Epithelial cell of proximal tubule (primary cell): ENCODE results near the gene BRD7. TPM values are rescaled to one million over a fixed set of nuclear protein-coding genes. Genes with fewer than 3 reads are reported as not detected.
A peak's percentile ranks its signal among the peaks of the same experiment; 100 is the strongest.
"Not testable (repeated sequence)": the region's sequence is repeated elsewhere in the genome, so short reads cannot be mapped to it uniquely, and the experiment has no call there.

Source experiments
- DNase-seq: peaks from one replicate; pipeline ENCODE4 v3.0.0-alpha.2; 2011; ENCODE audit warnings: low read depth
- H3K4me3 ChIP-seq: 2 replicates; pipeline ENCODE4 v1.5.1; 2011; ENCODE audit warnings: low read depth, mild to moderate bottlenecking, low read length
- total RNA-seq: library from RNA; depleted of rRNA; stranded (reverse); fragments of >200 nt; gene quantifications from 2 replicates; pipeline ENCODE4 v1.2.3, GENCODE V29; 2015
- TF ChIP-seq, protein P1 (sequence below): conservative IDR thresholded peaks from 2 replicates; pipeline ENCODE4 v1.5.1; 2012; ENCODE audit warnings: low read depth, mild to moderate bottlenecking, low read length

BRD7 gene
- total RNA-seq, 1 donor from 2014 or later, result 61.1 TPM

DNA sequence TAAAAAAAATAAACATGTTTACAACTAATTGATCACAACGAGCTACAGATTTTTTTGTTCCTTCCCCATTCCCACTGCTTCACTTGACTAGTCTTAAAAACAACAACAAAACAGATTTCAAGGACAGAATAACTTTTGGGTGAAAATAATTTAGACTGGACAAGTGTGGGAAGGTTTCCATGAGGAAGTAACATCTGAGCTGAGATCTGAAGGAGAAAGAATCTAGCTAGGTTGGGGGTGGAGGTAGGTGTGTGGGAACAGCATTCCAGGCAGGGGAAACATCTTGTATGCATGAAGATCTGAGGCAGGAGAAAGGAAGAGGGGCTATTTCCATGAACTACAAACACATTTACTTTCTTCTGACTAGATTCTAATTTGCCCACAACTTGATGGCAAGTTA, 9.2 kb downstream of the BRD7 start:
- DNase-seq, result no peak
- TF ChIP-seq, protein P1, sequence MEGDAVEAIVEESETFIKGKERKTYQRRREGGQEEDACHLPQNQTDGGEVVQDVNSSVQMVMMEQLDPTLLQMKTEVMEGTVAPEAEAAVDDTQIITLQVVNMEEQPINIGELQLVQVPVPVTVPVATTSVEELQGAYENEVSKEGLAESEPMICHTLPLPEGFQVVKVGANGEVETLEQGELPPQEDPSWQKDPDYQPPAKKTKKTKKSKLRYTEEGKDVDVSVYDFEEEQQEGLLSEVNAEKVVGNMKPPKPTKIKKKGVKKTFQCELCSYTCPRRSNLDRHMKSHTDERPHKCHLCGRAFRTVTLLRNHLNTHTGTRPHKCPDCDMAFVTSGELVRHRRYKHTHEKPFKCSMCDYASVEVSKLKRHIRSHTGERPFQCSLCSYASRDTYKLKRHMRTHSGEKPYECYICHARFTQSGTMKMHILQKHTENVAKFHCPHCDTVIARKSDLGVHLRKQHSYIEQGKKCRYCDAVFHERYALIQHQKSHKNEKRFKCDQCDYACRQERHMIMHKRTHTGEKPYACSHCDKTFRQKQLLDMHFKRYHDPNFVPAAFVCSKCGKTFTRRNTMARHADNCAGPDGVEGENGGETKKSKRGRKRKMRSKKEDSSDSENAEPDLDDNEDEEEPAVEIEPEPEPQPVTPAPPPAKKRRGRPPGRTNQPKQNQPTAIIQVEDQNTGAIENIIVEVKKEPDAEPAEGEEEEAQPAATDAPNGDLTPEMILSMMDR, result no peak
- no peak overlapping the region for H3K4me3 ChIP-seq

DNA sequence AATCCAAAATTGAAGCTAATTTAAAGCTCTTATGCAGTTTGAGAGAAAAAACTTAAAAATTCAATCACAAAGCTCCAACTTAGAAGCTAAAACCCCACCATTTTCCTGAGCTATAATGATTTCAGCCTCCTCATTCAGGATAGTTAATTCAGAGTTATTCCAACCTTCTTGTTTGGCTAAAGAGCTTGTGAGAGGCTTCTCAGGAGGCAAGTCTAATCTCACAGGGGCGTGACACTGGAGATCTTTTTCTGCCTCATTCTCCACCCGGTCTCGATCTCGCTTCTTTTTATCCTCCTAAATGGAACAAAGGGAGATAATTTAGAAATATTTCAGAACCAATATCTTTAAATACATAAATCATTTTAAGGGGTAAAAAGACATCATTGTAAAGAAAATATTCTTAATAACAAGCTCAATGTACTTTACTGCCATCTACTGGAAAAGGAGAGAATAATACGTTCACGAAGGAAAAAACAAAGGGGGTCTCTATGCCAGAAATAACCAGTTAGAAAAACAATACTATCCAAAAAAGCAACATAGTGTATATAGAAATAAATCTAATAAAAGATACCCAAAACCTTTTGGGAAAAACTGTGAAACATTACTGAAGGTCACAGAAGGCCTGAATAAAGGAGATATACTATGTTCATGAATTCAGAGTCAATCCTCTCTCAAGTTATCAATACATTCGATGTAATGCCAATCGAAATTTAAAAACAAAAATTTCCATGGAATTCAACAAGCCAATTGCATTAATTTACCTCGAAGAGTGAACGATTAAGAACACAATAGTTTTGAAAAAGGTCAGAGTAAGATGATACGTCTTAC, 13.9 kb downstream of the BRD7 start:
- H3K4me3 ChIP-seq, result no peak overlapping the region
- no peak for DNase-seq
- TF ChIP-seq, protein P1, result peak; percentile 54

DNA sequence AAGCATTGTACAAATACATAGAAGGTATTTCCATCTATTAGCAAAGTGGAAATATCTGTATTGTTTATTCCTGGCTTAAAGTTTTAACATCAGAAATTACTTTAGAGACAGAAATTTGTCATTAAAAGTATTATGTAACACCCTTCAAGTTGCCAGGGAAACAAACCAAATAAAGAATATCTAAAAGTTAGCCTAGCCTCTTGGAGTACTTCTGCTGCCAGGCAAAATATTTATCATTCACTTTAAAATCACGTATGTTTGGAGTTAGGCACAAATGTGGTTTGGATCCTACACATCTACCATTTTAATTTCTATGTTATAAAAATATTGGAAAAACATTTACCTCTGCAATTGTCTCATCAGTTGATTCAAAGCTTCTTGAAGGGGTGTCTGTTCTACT, 14.7 kb downstream of the BRD7 start:
- TF ChIP-seq, protein P1, result no peak
- H3K4me3 ChIP-seq, result no peak overlapping the region
- no peak for DNase-seq

DNA sequence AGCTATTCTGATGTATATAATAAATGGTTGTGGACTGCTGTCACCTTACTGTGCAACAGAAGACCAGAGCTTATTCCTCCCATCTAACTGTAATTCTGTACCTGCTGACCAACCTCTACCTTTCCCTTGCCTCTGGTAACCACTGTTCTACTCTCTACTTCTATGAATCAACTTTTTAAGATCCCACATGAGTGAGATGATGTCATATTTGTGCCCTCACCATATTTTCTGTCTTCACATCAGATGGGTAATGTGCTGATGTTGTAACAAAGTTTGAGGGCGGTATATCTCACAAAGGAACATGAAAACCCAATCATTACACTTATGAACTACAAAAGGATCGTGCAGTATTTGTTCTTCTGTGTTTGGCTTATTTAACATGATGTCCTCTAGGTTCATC, 16.8 kb downstream of the BRD7 start:
- no peak overlapping the region for H3K4me3 ChIP-seq
- no peak for DNase-seq
- TF ChIP-seq, protein P1, result no peak

DNA sequence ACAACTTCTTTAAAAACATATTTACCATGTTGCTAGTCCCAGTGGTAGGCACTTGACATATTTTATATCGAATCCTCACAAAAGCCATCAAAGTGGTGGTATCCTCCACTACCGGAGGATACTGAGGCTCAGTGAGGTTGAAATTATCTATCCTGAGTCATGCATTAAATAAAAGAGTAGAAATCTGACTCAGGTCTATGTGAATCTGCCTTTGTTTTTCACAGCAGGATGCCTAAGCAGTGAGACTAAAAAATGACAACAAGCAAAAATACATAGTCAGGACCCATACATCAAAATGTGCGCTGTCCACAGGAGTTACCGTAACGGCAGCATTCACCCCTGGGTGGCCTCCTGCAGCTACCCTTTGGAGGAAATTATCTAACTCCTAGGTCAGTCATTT, 17.7 kb downstream of the BRD7 start:
- no peak overlapping the region for H3K4me3 ChIP-seq
- TF ChIP-seq, protein P1, result no peak
- DNase-seq, result no peak

DNA sequence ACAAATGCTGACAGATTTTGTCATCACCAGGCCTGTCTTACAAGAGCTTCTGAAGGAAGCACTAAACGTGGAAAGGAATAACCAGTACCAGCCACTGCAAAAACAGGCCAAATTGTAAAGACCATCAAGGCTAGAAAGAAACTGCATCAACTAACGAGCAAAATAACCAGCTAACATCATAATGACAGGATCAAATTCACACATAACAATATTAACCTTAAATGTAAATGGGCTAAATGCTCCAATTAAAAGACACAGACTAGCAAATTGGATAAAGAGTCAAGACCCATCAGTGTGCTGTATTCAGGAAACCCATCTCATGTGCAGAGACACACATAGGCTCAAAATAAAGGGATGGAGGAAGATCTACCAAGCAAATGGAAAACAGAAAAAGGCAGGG, 23.6 kb downstream of the BRD7 start:
- DNase-seq, H3K4me3 ChIP-seq: not testable (repeated sequence)

GRCh38 chr16:50343566-50343965, 25.2 kb downstream of the BRD7 start:
- DNase-seq, H3K4me3 ChIP-seq: not testable (repeated sequence)

GRCh38 chr16:50340578-50340977, 28.2 kb downstream of the BRD7 start:
- no peak for DNase-seq
- TF ChIP-seq, protein P1, result no peak
- H3K4me3 ChIP-seq, result no peak overlapping the region
